Activated CD8-positive, alpha-beta T cell treated with anti-CD3 and anti-CD28 coated beads for 36 hours (primary cell): ENCODE results near the gene CELF4. TPM values are rescaled to one million over a fixed set of nuclear protein-coding genes. Genes with fewer than 3 reads are reported as not detected.

Experiments used
- ATAC-seq: fragments of 200-7000 bp; cut with Tn5 transposase; one replicate; pipeline ENCODE4 v1.10.0; 2021; ENCODE audit warnings: mild to moderate bottlenecking, moderate library complexity
- CTCF ChIA-PET: fragments of 350-600 bp; sonication (Branson Sonifier 250); formaldehyde crosslinking; loops from one replicate; lab custom pipeline; 2021; ENCODE audit warnings: antibody characterized with exemption; lab: Charles Lee
- POLR2A ChIA-PET: fragments of 350-600 bp; sonication (Branson Sonifier 250); formaldehyde crosslinking; loops from one replicate; lab custom pipeline; 2021; ENCODE audit warnings: antibody characterized with exemption; lab: Charles Lee
- DNase-seq: peaks from one replicate; pipeline ENCODE4 v3.0.0-alpha.2; 2020
- H3K27ac Mint-ChIP-seq: one replicate; pipeline ENCODE4 v1.8.0; 2021; ENCODE audit warnings: mild to moderate bottlenecking, mixed read lengths
- H3K27me3 Mint-ChIP-seq: one replicate; pipeline ENCODE4 v1.8.0; 2021; ENCODE audit warnings: mixed read lengths
- H3K36me3 Mint-ChIP-seq: one replicate; pipeline ENCODE4 v1.8.0; 2021; ENCODE audit warnings: low read depth, mixed read lengths
- H3K4me1 Mint-ChIP-seq: one replicate; pipeline ENCODE4 v1.8.0; 2021; ENCODE audit warnings: low read depth, mixed read lengths
- H3K4me3 Mint-ChIP-seq: one replicate; pipeline ENCODE4 v1.8.0; 2021; ENCODE audit warnings: mild to moderate bottlenecking, moderate library complexity, mixed read lengths
- H3K9me3 Mint-ChIP-seq: one replicate; pipeline ENCODE4 v1.8.0; 2021; ENCODE audit warnings: mixed read lengths
- intact Hi-C: fragments of 100-400 bp; cut with micrococcal nuclease; formaldehyde crosslinking; loops from one replicate; pipeline ENCODE4 v1.10.0; 2022
- total RNA-seq, 2 experiments: library from RNA; stranded (reverse); gene quantifications; one replicate each; pipeline ENCODE4 v1.2.3, GENCODE V29; 2021
- TF ChIP-seq, protein P1 (sequence below): fragments of 200-600 bp; IDR thresholded peaks from one replicate; pipeline ENCODE4 v1.8.0; 2022; ENCODE audit warnings: antibody characterized with exemption, mild to moderate bottlenecking

The CELF4 gene
- total RNA-seq, 2 experiments from 2014 or later, result not detected

- Mint-ChIP-seq H3K9me3 (no peaks in the 10 kb centered on the region), H3K4me1 (no peaks in the 10 kb centered on the region), H3K27me3 (peaks cover 2% of the 10 kb centered on the region), H3K27ac (no peak overlapping the region), H3K4me3 (no peak overlapping the region), H3K36me3 (no peaks in the 10 kb centered on the region)
- intact Hi-C loops, result no loop called here
- DNase-seq (no peak), ATAC-seq (no peak)
- TF ChIP-seq, protein P1, sequence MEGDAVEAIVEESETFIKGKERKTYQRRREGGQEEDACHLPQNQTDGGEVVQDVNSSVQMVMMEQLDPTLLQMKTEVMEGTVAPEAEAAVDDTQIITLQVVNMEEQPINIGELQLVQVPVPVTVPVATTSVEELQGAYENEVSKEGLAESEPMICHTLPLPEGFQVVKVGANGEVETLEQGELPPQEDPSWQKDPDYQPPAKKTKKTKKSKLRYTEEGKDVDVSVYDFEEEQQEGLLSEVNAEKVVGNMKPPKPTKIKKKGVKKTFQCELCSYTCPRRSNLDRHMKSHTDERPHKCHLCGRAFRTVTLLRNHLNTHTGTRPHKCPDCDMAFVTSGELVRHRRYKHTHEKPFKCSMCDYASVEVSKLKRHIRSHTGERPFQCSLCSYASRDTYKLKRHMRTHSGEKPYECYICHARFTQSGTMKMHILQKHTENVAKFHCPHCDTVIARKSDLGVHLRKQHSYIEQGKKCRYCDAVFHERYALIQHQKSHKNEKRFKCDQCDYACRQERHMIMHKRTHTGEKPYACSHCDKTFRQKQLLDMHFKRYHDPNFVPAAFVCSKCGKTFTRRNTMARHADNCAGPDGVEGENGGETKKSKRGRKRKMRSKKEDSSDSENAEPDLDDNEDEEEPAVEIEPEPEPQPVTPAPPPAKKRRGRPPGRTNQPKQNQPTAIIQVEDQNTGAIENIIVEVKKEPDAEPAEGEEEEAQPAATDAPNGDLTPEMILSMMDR, result no peak
- ChIA-PET POLR2A (no interaction called here), CTCF (no interaction called here)
These were observed 232.8 kb downstream of the CELF4 start for GRCh38 chr18:37332628-37333420.

- DNase-seq, result no peak
- ATAC-seq, result no peak
- Mint-ChIP-seq H3K4me1 (no peaks in the 10 kb centered on the region), H3K27me3 (peaks cover 2% of the 10 kb centered on the region), H3K27ac (no peak overlapping the region), H3K36me3 (no peaks in the 10 kb centered on the region), H3K4me3 (no peak overlapping the region), H3K9me3 (no peaks in the 10 kb centered on the region)
- intact Hi-C loops, result no loop called here
- POLR2A ChIA-PET, result no interaction called here
- CTCF ChIA-PET, result no interaction called here
- TF ChIP-seq, protein P1, result no peak
These were observed 233.4 kb downstream of the CELF4 start for GRCh38 chr18:37332219-37332618.

DNA sequence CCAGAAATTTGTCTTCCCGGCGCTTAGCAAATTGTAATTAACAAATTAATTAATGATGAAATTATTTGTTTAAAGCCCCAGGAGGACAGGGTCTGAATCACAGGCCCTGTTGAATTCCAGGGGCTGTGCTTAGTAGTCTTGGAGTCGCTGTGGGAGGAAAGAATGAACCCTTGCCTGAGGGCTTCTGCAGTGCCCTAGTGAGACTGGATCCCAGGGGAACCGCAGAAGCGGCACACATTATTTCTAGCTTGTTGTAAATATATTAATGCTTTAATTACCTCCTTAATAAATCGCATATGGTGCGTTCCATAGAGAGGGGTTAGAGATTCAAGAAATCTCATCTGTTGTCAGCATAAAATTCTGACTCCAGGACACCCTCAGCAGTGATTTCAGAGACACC lies 235.4 kb downstream of the CELF4 start:
- ChIA-PET POLR2A (no interaction called here), CTCF (no interaction called here)
- Mint-ChIP-seq H3K4me3 (no peak overlapping the region), H3K4me1 (no peaks in the 10 kb centered on the region), H3K27ac (no peak overlapping the region), H3K27me3 (peaks cover 1% of the 10 kb centered on the region), H3K36me3 (no peaks in the 10 kb centered on the region), H3K9me3 (no peaks in the 10 kb centered on the region)
- TF ChIP-seq, protein P1, result no peak
- DNase-seq, result no peak
- ATAC-seq, result no peak
- intact Hi-C loops, result no loop called here

DNA sequence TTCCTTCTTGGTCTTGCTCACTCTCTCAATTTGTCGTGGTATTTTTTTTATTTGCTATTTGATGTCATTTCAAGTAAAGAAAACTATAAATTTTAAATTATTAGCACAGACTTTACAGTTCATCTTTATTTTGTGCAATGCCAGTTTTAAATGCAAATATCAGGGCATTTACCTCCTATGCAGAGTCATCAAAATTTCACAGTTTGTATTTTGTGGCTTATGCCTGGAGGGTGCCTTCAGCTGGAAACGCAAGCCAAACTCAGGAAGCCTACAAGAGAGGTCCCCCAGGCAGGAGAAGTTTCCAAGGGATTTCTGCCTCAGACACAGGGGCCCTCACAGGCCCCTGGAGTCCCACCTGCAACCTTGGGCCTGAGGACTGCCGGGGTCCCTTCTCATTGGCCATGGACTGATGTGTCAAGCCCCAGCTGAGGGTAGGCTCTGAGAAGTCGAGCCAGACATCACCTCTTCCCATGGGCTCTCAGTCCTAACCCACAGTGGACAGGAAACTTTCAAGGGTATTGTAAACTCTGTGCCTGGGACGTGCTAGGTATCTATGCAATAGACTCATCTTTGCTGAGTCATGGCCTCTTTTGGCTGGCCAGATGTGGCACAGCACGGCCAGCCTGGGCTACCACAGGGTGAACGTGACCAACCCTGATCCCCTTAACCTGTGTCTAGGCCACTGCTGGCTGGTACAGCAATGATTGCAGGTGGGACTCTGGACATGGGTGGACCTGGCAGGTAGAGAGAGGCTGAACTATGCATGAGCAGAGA lies 236.5 kb downstream of the CELF4 start:
- Mint-ChIP-seq H3K27me3 (peaks cover 1% of the 10 kb centered on the region), H3K4me1 (no peaks in the 10 kb centered on the region), H3K4me3 (no peak overlapping the region), H3K27ac (no peak overlapping the region), H3K9me3 (no peaks in the 10 kb centered on the region), H3K36me3 (no peaks in the 10 kb centered on the region)
- ATAC-seq (no peak), DNase-seq (no peak)
- POLR2A ChIA-PET, result no interaction called here
- CTCF ChIA-PET, result no interaction called here
- TF ChIP-seq, protein P1, result no peak
- intact Hi-C loops, result no loop called here

- DNase-seq, result no peak
- ATAC-seq, result no peak
- Mint-ChIP-seq H3K9me3 (no peaks in the 10 kb centered on the region), H3K4me3 (no peak overlapping the region), H3K4me1 (no peaks in the 10 kb centered on the region), H3K27me3 (peaks cover 1% of the 10 kb centered on the region), H3K27ac (no peak overlapping the region), H3K36me3 (no peaks in the 10 kb centered on the region)
- POLR2A ChIA-PET, result interaction anchor here (0.5 kb wide), 1 partner anchor 240 kb away, joined by 3 read pairs; no protein-coding TSS in a partner anchor
- CTCF ChIA-PET, result no interaction called here
- TF ChIP-seq, protein P1, result no peak
- intact Hi-C loops, result no loop called here
These were observed 238.5 kb downstream of the CELF4 start for GRCh38 chr18:37327063-37327577.
